GM18505 (cell line): ENCODE results near the gene SLCO4A1.
A peak's percentile ranks its signal among the peaks of the same experiment; 100 is the strongest.
"Not testable (repeated sequence)": the region's sequence is repeated elsewhere in the genome, so short reads cannot be mapped to it uniquely, and the experiment has no call there.

Experiments used
- ATAC-seq: cut with Tn5 transposase; IDR thresholded peaks from one replicate; pipeline ENCODE4 v1.9.1; 2021; ENCODE audit not compliant: unreplicated experiment
- POLR2A ChIP-seq: IDR thresholded peaks from 4 replicates; pipeline ENCODE4 v1.6.1; 2011; ENCODE audit warnings: borderline replicate concordance; ENCODE audit not compliant: insufficient read depth, insufficient read length; ENCODE audit errors: extremely low read depth

Gene SLCO4A1

DNA sequence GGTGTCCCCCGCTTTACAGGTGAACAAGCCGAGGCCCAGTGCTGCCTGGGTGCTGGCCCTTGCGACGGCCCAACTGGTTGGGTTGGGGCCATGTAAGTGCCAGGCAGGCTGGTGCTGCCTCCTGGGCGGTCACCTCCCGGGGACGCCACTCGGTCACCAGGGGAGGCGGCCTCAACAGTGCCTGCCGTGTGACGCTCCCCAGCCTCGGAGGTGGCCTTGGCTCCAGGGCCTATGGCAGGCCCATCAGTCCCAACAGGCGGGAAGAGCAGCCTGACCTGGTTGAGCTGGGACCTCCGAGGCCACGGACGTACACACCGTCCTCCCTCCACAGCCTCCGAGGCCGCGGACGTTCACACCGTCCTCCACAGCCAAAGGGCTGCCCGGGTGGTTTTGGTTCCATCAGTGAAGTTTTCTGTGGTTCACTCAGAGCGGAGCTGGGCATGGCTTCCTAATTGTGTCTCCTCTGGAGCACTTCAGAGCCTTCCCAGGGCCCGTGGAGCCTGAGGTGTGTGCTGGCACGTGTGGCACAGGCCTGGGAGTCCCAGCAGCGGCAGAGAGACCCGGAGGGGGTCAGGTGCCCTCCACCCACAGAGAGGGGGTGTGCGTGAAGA lies 19.3 kb upstream of the SLCO4A1 start:
- no peak for ATAC-seq
- TF ChIP-seq POLR2A: no peak

DNA sequence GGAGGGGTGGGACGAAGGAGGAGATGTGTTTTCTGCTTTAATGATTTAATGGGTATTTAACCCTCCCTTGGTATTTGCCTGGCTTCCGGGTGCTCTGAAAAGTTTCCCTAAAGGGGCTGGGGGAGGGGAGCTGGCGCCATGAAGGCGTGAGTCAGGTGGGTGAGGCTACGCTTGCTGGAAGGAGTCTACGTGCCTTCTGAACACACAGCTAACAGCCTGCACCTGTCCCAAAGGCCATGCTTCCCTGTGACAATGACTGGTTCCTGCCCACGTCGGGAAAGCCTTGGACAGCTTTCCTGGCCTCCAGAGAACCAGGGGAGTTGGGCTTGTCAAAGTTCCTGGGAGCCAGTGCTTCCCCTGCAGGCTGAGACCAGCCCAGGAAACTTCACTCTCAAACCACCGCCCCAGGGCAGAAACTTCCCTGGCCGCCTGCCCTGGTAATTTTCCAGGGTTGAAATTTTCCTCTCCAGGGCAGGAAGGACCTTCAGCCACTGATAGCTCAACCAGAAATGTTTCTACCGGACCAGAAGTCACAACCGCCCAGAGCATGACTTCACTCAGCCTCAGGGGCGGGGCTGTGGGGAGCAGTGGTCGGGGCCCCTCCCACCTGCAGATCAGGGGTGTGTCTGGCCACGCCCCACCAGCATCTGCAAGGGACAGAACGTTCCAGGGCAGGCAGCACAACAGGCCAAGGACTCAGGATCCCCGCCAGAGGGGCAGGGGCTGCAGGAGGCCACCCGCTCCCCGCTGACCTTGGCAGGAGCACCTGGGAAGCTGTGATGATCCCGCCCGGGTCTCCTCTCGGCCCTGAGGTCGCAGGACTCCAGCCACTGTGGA lies 18.6 kb upstream of the SLCO4A1 start:
- peak; percentile 61 for TF ChIP-seq POLR2A
- ATAC-seq: peak; percentile 72

DNA sequence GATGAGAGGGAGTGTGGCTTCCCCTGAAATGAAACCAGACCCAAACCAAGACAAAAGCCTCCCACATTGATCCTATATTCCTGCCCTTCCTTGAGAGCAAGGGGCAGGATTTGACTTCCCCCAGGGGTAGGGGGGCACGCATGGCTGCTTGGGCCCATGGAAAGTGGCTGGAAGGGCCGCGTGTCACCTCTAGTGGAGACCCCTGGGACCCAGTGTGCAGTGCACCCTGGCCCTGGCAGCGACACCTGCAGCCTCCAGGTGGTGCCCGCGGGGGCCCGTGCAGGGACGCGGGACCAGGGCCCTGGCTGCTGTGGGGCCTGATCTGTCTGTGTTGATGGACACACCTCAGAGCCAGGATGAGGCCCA lies 18.0 kb upstream of the SLCO4A1 start:
- peak; percentile 37 for ATAC-seq
- no peak for TF ChIP-seq POLR2A

DNA sequence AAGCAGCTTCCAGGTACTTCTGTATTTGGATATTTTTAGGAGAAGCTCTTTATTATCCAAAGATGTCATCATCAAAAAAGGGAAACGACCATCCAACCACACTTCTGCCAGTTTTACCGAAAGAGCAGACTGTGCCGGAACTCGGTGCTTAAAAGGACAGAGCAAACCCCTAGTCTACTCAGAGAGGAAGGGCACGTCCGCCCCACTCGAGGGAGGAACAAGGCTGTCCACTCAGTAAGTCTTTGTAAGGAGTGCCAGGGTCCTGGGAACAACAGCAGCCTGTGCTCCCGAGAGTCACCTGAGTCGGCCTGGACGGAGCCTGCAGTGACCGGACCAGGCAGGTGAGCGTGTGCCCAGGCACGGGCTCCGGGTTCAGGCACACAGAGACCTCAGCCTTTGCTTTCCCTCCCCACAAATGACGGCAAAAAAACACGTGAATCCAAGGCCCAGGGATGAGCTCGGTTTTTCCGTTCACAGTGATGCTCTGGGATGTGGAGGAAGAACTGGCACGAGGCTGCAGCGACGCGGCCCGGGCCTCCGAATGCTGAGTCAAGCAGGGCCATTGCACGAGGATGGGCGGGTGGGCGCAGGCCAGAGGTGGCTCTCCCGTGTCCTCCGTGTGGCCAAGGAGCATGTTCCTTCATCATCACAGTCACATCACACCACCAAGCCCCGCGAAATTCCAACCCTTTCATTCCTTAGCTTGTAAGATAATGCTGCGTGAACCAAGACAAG lies 17.4 kb upstream of the SLCO4A1 start:
- TF ChIP-seq POLR2A: no peak
- ATAC-seq: no peak

DNA sequence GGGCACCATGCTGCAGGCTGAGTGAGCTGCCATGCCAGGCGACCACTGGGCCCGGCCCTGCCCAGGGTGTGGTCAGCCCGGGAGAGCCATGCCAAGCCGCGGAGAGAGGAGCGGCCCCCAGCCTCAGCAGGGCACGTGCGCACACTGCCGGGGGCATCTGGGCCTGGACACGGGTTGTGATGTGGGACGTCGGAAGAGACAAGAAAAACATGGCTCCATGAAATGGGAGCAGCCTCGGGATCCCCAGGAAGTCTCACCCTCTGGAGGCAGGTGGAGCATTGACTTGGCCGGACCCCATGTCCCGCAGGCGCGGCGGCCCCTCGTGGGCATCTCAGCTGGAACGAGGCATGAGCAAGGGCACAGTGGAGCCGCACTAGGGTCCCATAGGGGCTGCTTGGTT lies 16.8 kb upstream of the SLCO4A1 start:
- no peak for ATAC-seq
- no peak for TF ChIP-seq POLR2A

DNA sequence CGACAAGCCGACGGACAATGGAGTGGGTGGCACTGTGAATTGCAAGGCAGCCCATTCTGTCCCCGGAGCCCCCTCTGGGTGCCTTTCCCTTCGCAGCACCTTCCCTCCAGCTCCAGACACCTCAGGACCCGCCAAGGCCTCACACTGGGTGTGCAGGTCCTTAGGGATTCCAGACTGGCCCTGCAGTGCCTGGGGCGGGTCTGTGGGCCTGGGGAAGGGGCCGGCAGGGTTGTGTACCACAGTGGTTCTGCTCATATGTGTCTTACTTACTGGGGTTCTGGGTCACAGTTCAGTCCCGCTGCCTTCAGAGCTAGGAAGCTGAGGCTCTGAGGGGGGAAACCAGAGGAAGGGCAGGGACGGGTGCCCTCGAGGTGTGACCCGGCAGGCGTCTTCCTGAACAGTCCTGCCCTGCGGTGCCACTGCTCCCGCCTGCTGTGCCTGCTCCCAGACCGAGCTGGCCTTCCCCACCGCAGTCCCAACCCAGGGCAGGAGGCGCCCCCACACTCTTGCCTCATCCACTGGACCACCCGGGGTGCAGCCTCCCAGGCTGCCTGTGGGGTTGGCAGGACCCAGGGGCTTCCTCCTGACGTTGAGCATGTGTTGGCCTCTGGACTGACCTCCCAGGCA lies 16.3 kb upstream of the SLCO4A1 start:
- no peak for ATAC-seq
- TF ChIP-seq POLR2A: no peak

DNA sequence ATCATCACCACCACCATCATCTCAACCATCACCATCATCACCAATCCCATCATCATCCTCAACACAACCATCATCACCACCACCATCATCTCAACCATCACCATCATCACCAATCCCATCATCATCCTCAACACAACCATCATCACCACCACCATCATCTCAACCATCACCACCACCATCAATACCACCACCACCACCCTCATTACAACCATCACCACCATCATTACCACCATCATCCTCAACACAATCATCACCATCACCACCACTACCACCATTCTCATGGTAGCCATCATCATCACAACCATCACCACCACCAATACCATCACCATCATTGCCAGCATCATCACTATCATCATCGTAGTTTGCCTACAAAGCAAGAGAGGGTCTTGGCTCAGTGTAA lies 14.9 kb upstream of the SLCO4A1 start:
- not testable (repeated sequence) for ATAC-seq

DNA sequence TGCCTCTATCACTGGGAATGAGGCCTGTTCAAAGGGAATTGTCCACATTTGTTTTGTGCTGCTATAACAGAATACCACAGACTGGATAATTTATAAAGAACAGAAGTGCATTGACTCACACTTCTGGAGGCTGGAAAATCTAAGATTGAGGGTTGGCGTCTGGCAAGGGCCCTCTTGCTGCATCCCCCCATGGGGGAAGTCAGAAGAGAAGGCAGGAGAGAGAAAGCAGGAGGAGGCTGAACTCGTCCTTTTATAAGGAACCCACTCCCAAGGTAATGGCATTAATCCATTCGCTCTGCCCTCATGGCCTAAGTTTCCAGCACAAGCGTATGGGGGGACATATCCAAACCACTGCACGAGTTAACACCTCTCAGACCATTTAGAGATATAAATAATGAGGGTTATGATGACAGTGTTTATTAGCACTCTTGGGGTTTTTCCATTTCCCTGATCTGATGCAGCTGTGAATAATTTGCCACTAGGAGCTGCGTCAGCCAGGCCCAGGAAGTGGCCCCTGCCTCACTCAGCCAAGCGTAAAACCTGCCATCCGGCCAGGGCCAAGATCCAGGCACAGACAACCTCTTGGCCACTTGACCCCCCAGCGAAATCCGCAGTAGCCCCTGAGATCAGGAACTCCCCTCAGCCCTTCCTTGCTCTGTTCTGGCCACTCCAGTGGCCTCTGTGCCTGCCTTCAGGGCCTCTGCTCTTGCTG lies 14.2 kb upstream of the SLCO4A1 start:
- ATAC-seq: no peak
- TF ChIP-seq POLR2A: no peak

DNA sequence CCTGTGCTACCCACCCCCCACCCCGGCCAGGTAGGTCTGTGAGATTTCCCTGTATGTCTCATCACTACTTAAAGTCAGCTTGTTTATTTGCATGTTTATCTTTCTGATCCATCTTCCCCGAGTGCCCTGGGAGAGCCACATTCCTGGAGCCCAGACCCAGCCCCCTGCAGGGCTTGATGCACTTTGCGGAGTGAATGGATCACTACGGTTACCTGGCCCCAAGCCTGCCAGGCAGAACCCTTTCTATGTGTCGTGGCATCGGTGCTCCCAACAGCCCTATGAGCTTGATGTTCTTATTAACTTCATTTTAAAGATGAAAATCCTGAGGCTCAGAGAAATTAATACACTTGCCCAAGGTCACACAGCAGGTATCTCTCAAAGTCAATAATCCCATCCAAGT lies 13.6 kb upstream of the SLCO4A1 start:
- TF ChIP-seq POLR2A: no peak
- no peak for ATAC-seq

DNA sequence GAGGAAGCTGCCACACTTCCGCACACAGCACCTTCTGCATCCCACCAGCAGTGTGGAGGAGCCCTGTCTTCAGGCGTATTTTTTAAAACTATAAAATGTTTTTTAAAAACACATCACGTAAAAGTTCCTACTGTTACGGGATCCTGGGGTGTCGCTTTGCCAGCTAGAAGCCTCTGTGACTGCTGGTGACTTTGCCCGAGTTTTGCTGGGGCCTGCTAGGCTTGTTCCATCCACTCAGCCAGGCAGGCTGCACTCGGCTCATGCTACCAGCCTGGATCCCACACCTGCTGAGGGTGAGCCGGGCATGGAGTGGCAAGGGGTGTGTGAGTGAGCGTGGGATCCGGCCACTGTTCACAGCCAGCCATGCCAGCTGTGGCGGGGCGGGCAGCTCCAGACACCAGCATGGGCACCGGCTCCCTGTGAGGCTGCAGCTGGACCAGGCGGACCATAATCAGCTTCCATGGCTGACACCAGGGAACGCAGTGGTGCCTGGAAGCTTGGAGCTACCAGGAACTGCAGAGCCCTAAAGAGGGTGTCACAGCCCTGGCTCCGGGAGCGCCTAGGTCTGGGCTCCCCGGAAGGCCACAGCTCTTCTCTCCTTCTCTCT lies 12.3 kb upstream of the SLCO4A1 start:
- no peak for TF ChIP-seq POLR2A
- no peak for ATAC-seq

DNA sequence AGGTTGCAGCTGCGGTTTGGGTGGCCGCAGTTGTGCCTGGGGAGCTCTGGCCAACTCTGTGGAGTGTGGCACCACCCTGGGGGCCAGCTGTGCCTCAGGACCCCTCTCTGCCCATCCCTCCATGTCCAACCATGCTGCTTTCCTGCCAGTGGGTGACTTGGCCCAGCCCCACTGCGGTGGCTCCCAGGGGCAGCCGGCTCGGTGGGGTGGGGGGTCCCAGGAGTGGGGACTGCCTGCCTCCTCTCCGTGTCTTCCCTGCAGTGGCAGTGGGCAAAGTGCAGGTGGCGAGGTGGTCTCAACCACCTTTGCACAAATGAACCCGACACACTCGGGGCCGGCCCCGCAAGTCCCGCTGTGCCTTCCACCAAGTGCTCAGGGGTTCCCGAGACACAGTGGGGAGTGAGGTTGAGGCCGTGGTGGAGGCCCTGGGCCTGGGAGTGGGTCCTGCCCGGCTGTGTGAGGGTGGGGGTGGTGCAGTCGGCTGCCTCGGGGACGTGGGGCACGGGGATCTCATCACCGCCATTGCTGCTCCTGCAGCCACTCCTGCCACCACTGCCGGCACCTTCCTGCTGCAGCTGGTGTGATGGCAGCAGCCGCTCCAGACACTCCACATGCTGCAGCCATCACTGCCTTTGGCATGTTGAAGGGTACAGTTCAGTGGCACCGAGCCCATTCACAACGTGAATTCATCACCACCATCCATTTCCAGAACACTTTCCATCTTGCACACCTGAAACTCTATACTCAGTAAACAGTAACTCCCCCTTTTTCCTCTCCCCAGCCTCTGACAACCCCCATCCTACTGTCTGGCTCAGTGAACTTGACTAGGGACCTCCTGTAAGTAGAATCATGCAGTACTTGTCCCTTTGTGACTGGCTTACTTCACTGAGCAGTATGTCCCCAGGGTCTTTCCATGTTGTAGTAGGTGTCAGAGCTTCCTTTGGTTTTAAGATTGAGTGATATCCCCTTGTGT lies 10.7 kb upstream of the SLCO4A1 start:
- no peak for TF ChIP-seq POLR2A
- no peak for ATAC-seq
